Measurements from ENCODE around the gene PHF23.

DNA sequence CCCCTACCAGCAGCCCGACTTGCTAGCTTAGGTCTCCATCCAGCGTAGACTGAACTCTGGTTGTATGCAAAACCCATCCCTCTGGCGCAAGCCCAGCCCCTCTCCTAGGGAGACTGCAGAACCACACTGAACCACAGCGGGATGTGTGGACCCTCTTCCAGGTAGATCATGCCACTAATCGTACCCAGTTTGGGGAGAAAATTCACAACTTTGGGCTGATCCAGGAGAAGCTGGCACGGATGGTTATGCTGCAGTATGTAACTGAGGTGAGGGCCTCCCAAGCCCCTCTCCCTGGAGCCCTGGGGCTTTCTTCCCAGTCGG is 16.3 kb downstream of the PHF23 start:
- TF ChIP-seq, protein P1, sequence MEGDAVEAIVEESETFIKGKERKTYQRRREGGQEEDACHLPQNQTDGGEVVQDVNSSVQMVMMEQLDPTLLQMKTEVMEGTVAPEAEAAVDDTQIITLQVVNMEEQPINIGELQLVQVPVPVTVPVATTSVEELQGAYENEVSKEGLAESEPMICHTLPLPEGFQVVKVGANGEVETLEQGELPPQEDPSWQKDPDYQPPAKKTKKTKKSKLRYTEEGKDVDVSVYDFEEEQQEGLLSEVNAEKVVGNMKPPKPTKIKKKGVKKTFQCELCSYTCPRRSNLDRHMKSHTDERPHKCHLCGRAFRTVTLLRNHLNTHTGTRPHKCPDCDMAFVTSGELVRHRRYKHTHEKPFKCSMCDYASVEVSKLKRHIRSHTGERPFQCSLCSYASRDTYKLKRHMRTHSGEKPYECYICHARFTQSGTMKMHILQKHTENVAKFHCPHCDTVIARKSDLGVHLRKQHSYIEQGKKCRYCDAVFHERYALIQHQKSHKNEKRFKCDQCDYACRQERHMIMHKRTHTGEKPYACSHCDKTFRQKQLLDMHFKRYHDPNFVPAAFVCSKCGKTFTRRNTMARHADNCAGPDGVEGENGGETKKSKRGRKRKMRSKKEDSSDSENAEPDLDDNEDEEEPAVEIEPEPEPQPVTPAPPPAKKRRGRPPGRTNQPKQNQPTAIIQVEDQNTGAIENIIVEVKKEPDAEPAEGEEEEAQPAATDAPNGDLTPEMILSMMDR (conservative IDR thresholded peaks at IDR 0.05; ENCODE audit: low read depth, low read length) = no peak
- TF ChIP-seq CEBPB (IDR thresholded peaks at IDR 0.05; ENCODE audit: low read depth, low read length) = no peak

Measured in IMR-90 (cell line).